ENCODE measurements around the gene ZIC5. TPM values are rescaled to one million over a fixed set of nuclear protein-coding genes. Genes with fewer than 3 reads are reported as not detected.

The ZIC5 gene
- total RNA-seq, 1 experiment from 2014 or later, result 0.66 TPM

- H3K4me3 ChIP-seq (ENCODE audit: low read depth, low read length), result peak overlapping the region; percentile 59
- H3K27me3 ChIP-seq (replicated peaks; ENCODE audit: control insufficient read depth, insufficient read depth, low read length), result peaks cover 16% of the 10 kb centered on the region
- peak; percentile 70 to 80 for DNase-seq
- H3K36me3 Mint-ChIP-seq (ENCODE audit: insufficient read depth, unreplicated experiment), result peaks cover 5% of the 10 kb centered on the region
- intact Hi-C loops (cut with micrococcal nuclease; ENCODE audit: unreplicated experiment), result loop anchor here (1.0 to 5.0 kb wide), 5 partner anchors 107 to 537 kb away; partner anchors contain the start of gene PCCA
- ChIA-PET CTCF (interaction anchor here (0.6 to 0.8 kb wide), 2 partner anchors 10 to 93 kb away, joined by 4 to 6 read pairs; no protein-coding TSS in a partner anchor), POLR2A (no interaction called here)
- no peaks in the 10 kb centered on the region for H3K9me3 ChIP-seq
- peaks cover 9% of the 10 kb centered on the region for H3K4me1 Mint-ChIP-seq (ENCODE audit: low read depth, unreplicated experiment)
- no TSS peak for BruUV-seq (replicated peaks)
- TF ChIP-seq, protein P1, sequence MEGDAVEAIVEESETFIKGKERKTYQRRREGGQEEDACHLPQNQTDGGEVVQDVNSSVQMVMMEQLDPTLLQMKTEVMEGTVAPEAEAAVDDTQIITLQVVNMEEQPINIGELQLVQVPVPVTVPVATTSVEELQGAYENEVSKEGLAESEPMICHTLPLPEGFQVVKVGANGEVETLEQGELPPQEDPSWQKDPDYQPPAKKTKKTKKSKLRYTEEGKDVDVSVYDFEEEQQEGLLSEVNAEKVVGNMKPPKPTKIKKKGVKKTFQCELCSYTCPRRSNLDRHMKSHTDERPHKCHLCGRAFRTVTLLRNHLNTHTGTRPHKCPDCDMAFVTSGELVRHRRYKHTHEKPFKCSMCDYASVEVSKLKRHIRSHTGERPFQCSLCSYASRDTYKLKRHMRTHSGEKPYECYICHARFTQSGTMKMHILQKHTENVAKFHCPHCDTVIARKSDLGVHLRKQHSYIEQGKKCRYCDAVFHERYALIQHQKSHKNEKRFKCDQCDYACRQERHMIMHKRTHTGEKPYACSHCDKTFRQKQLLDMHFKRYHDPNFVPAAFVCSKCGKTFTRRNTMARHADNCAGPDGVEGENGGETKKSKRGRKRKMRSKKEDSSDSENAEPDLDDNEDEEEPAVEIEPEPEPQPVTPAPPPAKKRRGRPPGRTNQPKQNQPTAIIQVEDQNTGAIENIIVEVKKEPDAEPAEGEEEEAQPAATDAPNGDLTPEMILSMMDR (IDR thresholded peaks at IDR 0.05; ENCODE audit: insufficient read depth in 1 of 2, low read depth in 1 of 2, low read length in 1 of 2, severe bottlenecking in 1 of 2, unreplicated experiment in 1 of 2), result peak in 1 of 2 experiments; percentile 24
- H3K9me3 Mint-ChIP-seq (ENCODE audit: unreplicated experiment), result no peaks in the 10 kb centered on the region
- peaks cover 24% of the 10 kb centered on the region for H3K4me1 ChIP-seq
- peaks cover 36% of the 10 kb centered on the region for H3K27me3 Mint-ChIP-seq (ENCODE audit: insufficient read depth, unreplicated experiment)
- no peaks in the 10 kb centered on the region for H3K36me3 ChIP-seq (ENCODE audit: control insufficient read depth, insufficient read depth, low read length)
- H3K4me3 Mint-ChIP-seq (ENCODE audit: unreplicated experiment), result peak overlapping the region; percentile 61
- H3K27ac Mint-ChIP-seq (ENCODE audit: unreplicated experiment), result no peak overlapping the region
Measured at GRCh38 chr13:99980201-99980823, 8.7 kb upstream of the ZIC5 start.

GRCh38 chr13:99979453-99980200, 8.1 kb upstream of the ZIC5 start:
- CTCF ChIA-PET, result interaction anchor here (0.6 to 0.9 kb wide), 4 partner anchors 10 to 1125 kb away, joined by 3 to 6 read pairs (median 4); no protein-coding TSS in a partner anchor
- intact Hi-C loops (cut with micrococcal nuclease; ENCODE audit: unreplicated experiment), result loop anchor here (1.0 to 5.0 kb wide), 6 partner anchors 108 to 538 kb away; partner anchors contain the start of gene PCCA
- Histone ChIP-seq H3K4me1 (peaks cover 19% of the 10 kb centered on the region), H3K4me3 (ENCODE audit: low read depth, low read length) (peak overlapping the region; percentile 59), H3K36me3 (ENCODE audit: control insufficient read depth, insufficient read depth, low read length) (no peaks in the 10 kb centered on the region), H3K27me3 (replicated peaks; ENCODE audit: control insufficient read depth, insufficient read depth, low read length) (peaks cover 13% of the 10 kb centered on the region), H3K9me3 (no peaks in the 10 kb centered on the region)
- TF ChIP-seq, protein P1 (IDR thresholded peaks at IDR 0.05; ENCODE audit: insufficient read depth in 1 of 2, low read depth in 1 of 2, low read length in 1 of 2, severe bottlenecking in 1 of 2, unreplicated experiment in 1 of 2), result no peak
- Mint-ChIP-seq H3K9me3 (ENCODE audit: unreplicated experiment) (no peaks in the 10 kb centered on the region), H3K4me1 (ENCODE audit: low read depth, unreplicated experiment) (peaks cover 7% of the 10 kb centered on the region), H3K4me3 (ENCODE audit: unreplicated experiment) (peak overlapping the region; percentile 61), H3K36me3 (ENCODE audit: insufficient read depth, unreplicated experiment) (peaks cover 5% of the 10 kb centered on the region), H3K27me3 (ENCODE audit: insufficient read depth, unreplicated experiment) (peaks cover 35% of the 10 kb centered on the region), H3K27ac (ENCODE audit: unreplicated experiment) (no peak overlapping the region)
- POLR2A ChIA-PET, result interaction anchor here (0.6 kb wide), 1 partner anchor 25 kb away, joined by 9 read pairs; no protein-coding TSS in a partner anchor
- BruUV-seq (replicated peaks), result no TSS peak
- DNase-seq, result peak in 1 of 2 experiments; percentile 53

DNA sequence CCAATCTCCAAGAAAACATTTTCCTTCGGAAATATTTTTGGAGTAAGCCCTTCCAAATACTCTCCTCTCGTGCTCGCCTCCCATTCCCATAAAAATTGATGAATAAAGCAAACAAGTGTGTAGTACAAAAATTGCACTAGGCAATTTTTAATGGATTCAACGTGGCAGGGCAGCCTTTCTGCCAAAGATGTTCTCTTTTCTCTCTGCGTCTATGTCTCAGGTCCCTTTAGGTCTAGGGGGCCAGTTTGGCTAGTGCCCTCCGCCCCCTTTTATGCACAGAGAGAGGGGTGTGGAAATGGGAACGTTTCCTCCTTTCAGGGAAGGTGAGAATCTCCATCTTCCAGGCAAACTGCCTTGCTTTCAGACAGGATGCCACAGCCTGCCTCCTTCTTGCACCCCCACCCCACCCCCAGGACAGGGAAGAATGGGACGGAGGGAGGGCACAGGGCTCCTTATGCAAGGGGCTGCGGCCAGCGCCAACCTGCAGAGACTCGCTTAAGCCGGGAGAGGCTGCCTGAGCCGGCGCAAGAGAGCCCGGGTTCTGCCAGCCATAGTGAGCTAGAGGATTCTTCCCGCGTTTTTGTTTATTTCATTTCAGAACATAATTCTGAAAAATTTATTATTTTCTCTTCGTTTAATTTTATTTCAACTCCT, 7.4 kb upstream of the ZIC5 start:
- DNase-seq, result no peak
- Histone ChIP-seq H3K4me3 (ENCODE audit: low read depth, low read length) (no peak overlapping the region), H3K27me3 (replicated peaks; ENCODE audit: control insufficient read depth, insufficient read depth, low read length) (peaks cover 10% of the 10 kb centered on the region), H3K9me3 (no peaks in the 10 kb centered on the region), H3K36me3 (ENCODE audit: control insufficient read depth, insufficient read depth, low read length) (no peaks in the 10 kb centered on the region), H3K4me1 (peaks cover 18% of the 10 kb centered on the region)
- intact Hi-C loops (cut with micrococcal nuclease; ENCODE audit: unreplicated experiment), result loop anchor here (5.0 kb wide), 1 partner anchor 212 kb away; no protein-coding TSS in a partner anchor
- Mint-ChIP-seq H3K4me1 (ENCODE audit: low read depth, unreplicated experiment) (peaks cover under 1% of the 10 kb centered on the region), H3K9me3 (ENCODE audit: unreplicated experiment) (no peaks in the 10 kb centered on the region), H3K27ac (ENCODE audit: unreplicated experiment) (no peak overlapping the region), H3K36me3 (ENCODE audit: insufficient read depth, unreplicated experiment) (peaks cover 5% of the 10 kb centered on the region), H3K27me3 (ENCODE audit: insufficient read depth, unreplicated experiment) (peaks cover 28% of the 10 kb centered on the region), H3K4me3 (ENCODE audit: unreplicated experiment) (peak overlapping the region; percentile 61)
- CTCF ChIA-PET, result interaction anchor here (0.7 to 0.9 kb wide), 2 partner anchors 257 to 1126 kb away, joined by 3 read pairs; no protein-coding TSS in a partner anchor
- POLR2A ChIA-PET, result no interaction called here
- TF ChIP-seq, protein P1 (IDR thresholded peaks at IDR 0.05; ENCODE audit: insufficient read depth in 1 of 2, low read depth in 1 of 2, low read length in 1 of 2, severe bottlenecking in 1 of 2, unreplicated experiment in 1 of 2), result no peak
- BruUV-seq (replicated peaks), result no TSS peak
